Measurements from ENCODE around the gene VPS26A. TPM values are rescaled to one million over a fixed set of nuclear protein-coding genes. Genes with fewer than 3 reads are reported as not detected.

The VPS26A gene
- total and polyA plus RNA-seq, 2 experiments from 2014 or later: 29.0 to 41.6 TPM

DNA sequence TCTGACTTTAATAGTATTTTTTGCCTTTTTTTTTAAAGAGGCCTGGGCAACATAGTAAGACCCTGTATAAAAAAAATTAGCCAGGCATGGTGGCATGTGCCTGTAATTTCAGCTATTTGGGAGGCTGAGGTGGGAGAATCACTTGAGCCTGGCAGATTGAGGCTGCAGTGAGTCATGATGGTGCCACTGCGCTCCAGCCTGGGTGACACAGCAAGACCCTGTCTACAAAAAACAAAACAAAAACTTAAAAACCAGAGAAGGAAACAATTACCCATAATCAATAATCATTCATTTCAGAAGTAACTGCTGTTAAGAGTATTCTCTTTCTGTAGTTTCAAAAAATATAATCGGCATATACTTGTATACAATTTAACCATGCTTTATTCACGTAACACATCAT is 28.0 kb downstream of the VPS26A start:
- Histone ChIP-seq H3K27me3 (ENCODE audit: insufficient read depth) (no peaks in the 10 kb centered on the region), H3K36me3 (ENCODE audit: insufficient read depth) (no peaks in the 10 kb centered on the region), H3K9me2 (ENCODE audit: insufficient read depth) (no peaks in the 10 kb centered on the region), H4K20me1 (replicated peaks; ENCODE audit: insufficient read depth) (peaks cover 15% of the 10 kb centered on the region), H3K4me2 (no peak overlapping the region), H3K4me3 (no peak overlapping the region), H3K4me1 (ENCODE audit: insufficient read depth) (no peaks in the 10 kb centered on the region), H3K79me2 (replicated peaks; ENCODE audit: insufficient read depth) (peaks cover 37% of the 10 kb centered on the region), H2AFZ (no peak overlapping the region), H3K27ac (ENCODE audit: low read depth) (no peak overlapping the region), H3F3A (replicated peaks; ENCODE audit: low read depth) (no peaks in the 10 kb centered on the region)
- Mint-ChIP-seq H3K27me3 (ENCODE audit: insufficient read depth, low read depth, poor library complexity) (no peaks in the 10 kb centered on the region), H3K4me1 (no peaks in the 10 kb centered on the region), H3K27ac (no peak overlapping the region), H3K4me3 (no peak overlapping the region), H3K36me3 (ENCODE audit: low read depth) (no peaks in the 10 kb centered on the region), H3K9me3 (no peaks in the 10 kb centered on the region)
- DNase-seq (ENCODE audit: low spot score) (no peak), ATAC-seq (no peak)
- TF ChIP-seq JUNB (IDR thresholded peaks at IDR 0.05; ENCODE audit: unreplicated experiment) (no peak), STAT1 (IDR thresholded peaks at IDR 0.05; ENCODE audit: unreplicated experiment) (no peak), EZH2 (IDR thresholded peaks at IDR 0.05; ENCODE audit: low read depth, unreplicated experiment) (no peak), ZNF331 (CRISPR knock-in tag; IDR thresholded peaks at IDR 0.05; ENCODE audit: low read depth) (no peak), ETS1 (IDR thresholded peaks at IDR 0.05) (no peak), EZH2phosphoT487 (IDR thresholded peaks at IDR 0.05; ENCODE audit: unreplicated experiment) (no peak), POLR2AphosphoS5 (IDR thresholded peaks at IDR 0.05; ENCODE audit: low read depth) (no peak), NANOG (IDR thresholded peaks at IDR 0.05; ENCODE audit: borderline replicate concordance) (no peak)
- TF ChIP-seq, protein P1, sequence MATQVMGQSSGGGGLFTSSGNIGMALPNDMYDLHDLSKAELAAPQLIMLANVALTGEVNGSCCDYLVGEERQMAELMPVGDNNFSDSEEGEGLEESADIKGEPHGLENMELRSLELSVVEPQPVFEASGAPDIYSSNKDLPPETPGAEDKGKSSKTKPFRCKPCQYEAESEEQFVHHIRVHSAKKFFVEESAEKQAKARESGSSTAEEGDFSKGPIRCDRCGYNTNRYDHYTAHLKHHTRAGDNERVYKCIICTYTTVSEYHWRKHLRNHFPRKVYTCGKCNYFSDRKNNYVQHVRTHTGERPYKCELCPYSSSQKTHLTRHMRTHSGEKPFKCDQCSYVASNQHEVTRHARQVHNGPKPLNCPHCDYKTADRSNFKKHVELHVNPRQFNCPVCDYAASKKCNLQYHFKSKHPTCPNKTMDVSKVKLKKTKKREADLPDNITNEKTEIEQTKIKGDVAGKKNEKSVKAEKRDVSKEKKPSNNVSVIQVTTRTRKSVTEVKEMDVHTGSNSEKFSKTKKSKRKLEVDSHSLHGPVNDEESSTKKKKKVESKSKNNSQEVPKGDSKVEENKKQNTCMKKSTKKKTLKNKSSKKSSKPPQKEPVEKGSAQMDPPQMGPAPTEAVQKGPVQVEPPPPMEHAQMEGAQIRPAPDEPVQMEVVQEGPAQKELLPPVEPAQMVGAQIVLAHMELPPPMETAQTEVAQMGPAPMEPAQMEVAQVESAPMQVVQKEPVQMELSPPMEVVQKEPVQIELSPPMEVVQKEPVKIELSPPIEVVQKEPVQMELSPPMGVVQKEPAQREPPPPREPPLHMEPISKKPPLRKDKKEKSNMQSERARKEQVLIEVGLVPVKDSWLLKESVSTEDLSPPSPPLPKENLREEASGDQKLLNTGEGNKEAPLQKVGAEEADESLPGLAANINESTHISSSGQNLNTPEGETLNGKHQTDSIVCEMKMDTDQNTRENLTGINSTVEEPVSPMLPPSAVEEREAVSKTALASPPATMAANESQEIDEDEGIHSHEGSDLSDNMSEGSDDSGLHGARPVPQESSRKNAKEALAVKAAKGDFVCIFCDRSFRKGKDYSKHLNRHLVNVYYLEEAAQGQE (IDR thresholded peaks at IDR 0.05; ENCODE audit: unreplicated experiment): no peak
- TF ChIP-seq, protein P2, sequence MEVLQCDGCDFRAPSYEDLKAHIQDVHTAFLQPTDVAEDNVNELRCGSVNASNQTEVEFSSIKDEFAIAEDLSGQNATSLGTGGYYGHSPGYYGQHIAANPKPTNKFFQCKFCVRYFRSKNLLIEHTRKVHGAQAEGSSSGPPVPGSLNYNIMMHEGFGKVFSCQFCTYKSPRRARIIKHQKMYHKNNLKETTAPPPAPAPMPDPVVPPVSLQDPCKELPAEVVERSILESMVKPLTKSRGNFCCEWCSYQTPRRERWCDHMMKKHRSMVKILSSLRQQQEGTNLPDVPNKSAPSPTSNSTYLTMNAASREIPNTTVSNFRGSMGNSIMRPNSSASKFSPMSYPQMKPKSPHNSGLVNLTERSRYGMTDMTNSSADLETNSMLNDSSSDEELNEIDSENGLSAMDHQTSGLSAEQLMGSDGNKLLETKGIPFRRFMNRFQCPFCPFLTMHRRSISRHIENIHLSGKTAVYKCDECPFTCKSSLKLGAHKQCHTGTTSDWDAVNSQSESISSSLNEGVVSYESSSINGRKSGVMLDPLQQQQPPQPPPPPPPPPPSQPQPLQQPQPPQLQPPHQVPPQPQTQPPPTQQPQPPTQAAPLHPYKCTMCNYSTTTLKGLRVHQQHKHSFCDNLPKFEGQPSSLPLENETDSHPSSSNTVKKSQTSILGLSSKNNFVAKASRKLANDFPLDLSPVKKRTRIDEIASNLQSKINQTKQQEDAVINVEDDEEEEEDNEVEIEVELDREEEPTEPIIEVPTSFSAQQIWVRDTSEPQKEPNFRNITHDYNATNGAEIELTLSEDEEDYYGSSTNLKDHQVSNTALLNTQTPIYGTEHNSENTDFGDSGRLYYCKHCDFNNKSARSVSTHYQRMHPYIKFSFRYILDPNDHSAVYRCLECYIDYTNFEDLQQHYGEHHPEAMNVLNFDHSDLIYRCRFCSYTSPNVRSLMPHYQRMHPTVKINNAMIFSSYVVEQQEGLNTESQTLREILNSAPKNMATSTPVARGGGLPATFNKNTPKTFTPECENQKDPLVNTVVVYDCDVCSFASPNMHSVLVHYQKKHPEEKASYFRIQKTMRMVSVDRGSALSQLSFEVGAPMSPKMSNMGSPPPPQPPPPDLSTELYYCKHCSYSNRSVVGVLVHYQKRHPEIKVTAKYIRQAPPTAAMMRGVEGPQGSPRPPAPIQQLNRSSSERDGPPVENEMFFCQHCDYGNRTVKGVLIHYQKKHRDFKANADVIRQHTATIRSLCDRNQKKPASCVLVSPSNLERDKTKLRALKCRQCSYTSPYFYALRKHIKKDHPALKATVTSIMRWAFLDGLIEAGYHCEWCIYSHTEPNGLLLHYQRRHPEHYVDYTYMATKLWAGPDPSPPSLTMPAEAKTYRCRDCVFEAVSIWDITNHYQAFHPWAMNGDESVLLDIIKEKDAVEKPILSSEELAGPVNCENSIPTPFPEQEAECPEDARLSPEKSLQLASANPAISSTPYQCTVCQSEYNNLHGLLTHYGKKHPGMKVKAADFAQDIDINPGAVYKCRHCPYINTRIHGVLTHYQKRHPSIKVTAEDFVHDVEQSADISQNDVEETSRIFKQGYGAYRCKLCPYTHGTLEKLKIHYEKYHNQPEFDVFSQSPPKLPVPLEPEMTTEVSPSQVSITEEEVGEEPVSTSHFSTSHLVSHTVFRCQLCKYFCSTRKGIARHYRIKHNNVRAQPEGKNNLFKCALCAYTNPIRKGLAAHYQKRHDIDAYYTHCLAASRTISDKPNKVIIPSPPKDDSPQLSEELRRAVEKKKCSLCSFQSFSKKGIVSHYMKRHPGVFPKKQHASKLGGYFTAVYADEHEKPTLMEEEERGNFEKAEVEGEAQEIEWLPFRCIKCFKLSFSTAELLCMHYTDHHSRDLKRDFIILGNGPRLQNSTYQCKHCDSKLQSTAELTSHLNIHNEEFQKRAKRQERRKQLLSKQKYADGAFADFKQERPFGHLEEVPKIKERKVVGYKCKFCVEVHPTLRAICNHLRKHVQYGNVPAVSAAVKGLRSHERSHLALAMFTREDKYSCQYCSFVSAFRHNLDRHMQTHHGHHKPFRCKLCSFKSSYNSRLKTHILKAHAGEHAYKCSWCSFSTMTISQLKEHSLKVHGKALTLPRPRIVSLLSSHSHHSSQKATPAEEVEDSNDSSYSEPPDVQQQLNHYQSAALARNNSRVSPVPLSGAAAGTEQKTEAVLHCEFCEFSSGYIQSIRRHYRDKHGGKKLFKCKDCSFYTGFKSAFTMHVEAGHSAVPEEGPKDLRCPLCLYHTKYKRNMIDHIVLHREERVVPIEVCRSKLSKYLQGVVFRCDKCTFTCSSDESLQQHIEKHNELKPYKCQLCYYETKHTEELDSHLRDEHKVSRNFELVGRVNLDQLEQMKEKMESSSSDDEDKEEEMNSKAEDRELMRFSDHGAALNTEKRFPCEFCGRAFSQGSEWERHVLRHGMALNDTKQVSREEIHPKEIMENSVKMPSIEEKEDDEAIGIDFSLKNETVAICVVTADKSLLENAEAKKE (CRISPR knock-in tag; IDR thresholded peaks at IDR 0.05): no peak

All from GM23338 (cell line).